ENCODE results near the gene TNFRSF4.
"Not testable (repeated sequence)": the region's sequence is repeated elsewhere in the genome, so short reads cannot be mapped to it uniquely, and the experiment has no call there.

TNFRSF4 gene

GRCh38 chr1:1202831-1203560, 11.0 kb downstream of the TNFRSF4 start:
- no peak for DNase-seq (ENCODE audit: low read depth in 2 of 2)

DNA sequence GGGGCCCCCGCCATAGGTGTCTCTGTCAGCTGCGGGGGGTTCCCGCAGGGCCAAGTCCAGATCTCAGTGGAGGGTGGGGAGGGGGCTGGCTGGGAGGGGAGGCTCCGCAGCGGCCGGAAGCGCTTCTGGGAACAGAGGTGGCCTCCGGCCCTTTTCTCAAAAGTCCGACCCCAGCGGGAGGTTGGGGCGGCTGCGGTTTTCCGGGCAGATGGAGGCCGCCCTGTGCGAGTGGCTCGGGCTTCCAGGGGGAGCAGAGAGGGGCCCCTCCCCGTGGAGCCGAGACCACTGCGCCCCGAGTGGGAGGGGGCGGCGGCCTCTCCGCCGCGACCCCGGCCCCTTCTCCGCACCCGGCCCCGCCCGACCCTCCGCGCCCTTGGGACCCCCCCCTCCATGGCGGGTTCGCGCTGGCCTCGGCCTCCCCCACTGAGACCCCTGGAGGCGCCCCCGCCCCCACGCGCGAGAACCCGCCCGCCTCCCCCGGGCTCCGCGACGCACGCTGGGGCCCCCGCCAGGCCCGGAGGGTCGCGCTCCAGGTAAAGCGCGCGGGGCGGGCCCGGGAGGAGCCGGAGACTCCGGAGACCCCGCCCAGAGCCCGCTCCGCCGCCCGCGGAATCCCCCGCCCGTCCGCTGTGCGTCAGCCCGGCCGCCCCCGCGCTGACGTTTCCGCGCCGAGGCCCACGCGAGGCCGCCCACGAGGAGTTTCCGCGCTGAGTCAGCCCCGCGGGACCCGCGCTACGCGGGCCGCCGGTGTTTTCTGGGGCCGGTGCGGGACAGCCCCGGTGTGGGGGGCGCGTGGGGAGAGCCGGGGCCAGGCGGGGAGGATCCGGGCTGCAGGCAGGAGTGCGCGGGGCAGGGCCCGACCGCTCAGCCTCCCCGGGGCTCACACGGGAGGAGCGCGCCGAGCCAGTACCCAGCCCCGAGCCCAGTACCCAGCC, 12.8 kb downstream of the TNFRSF4 start:
- no peak for DNase-seq (ENCODE audit: low read depth in 2 of 2)

- no peak for DNase-seq (ENCODE audit: low read depth in 2 of 2)
Measured at GRCh38 chr1:1199961-1200875, 13.7 kb downstream of the TNFRSF4 start.

DNA sequence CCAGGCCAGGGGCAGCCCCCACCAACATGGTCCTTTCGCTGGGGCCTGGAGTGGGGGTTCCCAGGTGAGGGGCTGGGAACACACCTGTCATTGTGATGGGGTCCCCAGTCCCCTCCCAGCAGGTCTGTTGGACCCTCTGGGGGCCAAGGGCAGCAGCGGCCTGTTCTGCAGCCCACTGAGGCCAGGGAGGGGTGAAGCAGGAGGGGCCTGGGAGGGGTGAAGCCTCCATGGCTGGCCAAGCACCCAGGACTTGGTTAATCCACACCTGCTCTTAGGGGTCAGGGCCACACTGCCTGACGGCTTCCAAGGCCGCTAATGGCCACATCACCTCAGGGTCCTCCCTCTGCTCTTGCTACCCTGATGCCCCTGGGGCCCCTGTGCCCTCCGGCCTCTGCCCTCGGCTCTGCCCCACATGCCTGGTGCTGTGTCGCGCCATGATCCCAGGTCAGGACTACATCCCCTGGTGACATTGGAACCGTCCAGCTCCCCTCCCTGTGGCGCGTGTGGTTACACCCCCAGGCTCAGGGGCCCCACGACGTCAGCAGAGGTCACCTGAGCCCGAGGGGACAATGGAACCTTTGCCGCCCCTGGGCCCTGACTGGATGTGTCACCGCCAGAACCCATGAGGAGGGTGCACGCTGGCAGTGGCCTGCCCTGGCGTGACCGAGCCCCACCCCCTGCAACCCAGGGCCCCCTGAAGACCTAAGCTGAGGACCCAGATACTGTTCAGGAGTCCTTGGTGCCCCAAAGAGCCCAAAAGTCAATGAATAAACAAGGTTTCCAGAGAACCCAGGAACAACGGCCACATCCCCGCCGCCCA, 14.6 kb downstream of the TNFRSF4 start:
- DNase-seq (ENCODE audit: low read depth in 2 of 2), result no peak

GRCh38 chr1:1198423-1199140, 15.4 kb downstream of the TNFRSF4 start:
- no peak for DNase-seq (ENCODE audit: low read depth in 2 of 2)

DNA sequence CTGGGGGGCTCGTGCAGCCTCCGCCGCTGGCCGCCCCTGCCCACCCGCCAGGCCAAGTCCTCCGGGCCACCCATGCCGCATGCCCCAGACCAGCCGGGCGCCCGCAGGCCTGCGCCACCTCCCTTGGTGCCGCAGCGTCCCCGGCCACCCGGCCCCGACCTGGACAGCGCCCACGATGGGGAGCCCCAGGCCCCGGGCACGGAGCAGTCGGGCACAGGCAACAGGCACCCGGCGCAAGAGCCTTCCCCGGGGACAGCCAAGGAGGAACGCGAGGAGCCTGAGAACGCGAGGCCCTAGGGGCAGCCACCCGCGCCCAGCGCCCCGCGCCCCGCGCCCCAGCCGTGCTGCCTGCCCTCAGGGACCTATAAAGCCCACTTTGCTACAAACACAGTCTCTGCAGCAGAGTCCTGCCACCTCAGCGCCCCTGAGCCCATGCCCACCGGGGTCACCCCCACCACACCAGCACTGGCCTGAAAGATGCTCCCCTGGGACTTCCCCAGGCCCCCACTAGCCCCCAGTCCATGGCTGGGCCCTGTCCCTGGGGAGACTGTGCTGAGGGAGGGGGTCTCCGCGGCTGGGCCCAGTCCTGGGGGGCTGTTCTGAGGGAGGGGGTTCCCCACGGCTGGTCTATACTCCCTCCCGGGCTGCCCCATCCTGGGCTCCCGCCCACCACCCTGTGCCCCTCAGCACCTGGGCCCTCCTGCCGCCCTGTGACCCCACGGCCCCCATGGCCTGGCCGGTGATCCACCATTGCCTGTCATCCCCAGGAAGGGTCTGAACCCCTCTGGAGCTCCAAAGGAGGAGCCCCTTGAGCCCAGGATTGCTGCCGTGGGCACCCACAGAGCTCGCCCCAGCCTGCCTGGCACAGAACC, 16.2 kb downstream of the TNFRSF4 start:
- no peak for DNase-seq (ENCODE audit: low read depth in 2 of 2)

GRCh38 chr1:1197188-1197500, 16.8 kb downstream of the TNFRSF4 start:
- DNase-seq (ENCODE audit: low read depth in 2 of 2), result no peak

DNA sequence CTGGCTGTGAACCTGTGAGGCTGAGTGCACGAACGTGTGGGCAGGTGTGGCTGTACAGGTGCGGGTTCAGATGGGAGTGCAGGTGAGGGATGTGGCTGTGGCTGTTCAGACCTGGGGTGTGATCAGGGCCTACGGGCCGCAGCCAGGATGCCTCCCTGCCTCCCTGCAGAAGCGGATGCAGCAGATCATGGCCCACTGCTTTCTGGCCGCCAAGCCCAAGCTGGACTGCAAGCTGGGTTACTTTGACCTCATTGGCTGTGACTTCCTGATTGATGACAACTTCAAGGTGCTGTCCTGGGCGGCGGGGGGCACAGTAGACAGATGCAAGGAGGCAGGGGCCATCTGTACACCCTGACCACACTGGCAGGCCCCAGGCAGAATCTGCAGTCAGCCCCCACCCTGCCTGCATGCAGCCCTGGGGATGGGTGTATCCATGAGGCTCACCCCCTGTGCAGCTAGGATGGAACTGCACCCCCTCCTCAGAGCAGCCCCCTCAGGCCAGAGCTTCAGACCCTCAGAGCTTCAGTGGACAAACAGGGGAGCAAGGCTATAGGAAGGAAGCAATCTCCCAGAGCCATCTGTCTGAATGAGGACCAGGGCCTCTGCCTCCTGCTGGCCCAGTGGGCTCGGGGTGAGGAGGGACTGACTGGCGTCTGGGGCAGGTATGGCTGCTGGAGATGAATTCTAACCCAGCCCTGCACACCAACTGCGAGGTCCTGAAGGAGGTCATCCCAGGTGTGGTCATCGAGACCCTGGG, 17.3 kb downstream of the TNFRSF4 start:
- DNase-seq (ENCODE audit: low read depth in 2 of 2), result no peak

DNA sequence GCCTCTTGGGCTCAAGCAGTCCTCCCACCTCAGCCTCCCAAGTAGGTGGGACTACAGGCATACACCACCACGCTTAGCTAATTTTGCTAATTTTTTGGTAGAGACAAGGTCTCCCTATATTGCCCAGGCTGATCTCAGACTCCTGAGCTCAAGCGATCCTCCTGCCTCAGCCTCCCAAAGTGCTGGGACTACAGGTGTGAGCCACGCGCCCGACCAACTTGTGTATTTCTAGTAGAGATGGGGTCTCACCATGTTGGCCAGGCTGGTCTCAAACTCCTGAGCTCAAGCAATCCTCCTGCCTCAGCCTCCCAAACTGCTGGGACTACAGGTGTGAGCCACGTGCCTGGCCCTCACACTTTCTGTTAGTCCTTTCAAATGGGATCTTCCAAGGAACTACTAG, 18.2 kb downstream of the TNFRSF4 start:
- not testable (repeated sequence) for DNase-seq (ENCODE audit: low read depth in 2 of 2)

DNA sequence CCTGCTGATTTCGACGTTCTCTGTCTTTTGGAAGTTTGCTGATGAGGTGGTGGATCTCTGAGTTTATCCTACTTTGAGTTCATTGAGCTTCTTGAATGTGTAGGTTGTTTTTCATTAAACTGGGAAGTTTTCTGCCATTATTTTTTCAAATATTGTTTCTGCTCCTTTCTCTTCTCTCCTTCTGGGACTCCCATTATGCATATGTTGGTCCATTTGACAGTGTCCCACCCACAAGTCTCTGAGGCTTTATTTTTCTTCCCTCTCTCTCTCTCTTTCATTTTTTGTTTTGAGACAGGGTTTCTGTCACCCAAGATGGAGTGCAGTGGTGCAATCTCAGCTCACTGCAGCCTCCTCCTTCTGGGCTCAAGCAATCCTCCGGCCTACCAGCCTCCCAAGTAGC, 19.2 kb downstream of the TNFRSF4 start:
- DNase-seq (ENCODE audit: low read depth in 2 of 2), result no peak

DNA sequence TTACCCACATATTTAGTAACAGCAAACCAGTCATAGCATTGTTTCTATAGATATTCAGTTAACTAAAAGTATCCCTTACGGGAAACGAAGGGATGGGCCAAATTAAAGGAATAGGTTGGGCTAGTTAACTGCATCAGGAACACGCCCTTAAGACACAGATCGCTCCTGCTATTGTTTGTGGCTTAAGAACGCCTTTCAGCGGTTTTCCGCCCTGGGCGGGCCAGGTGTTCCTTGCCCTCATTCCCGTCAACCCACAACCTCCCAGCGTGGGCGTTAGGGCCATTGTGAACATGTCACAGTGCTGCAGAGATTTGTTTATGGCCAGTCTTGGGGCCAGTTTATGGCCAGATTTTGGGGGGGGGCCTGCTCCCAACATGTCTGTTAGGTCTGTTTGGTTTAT, 22.2 kb downstream of the TNFRSF4 start:
- DNase-seq (ENCODE audit: low read depth in 2 of 2), result no peak

DNA sequence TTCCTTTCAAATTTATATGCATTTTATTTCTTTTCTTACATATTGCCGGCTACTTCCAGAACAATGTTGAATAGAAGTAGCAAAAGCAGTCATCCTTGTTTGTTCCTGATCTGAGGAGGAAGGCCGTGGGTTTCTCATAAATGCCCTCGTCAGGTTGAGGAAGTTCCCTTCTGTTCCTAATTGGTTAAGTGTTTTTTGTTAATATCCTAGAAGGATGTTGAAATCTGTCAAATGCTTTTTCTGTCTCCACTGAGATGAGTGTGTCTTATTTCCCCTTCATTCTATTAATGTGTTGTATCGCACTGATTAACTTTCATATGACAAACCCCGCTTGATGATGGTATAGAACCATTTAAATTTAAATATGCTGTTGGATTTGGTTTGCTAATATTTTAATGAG, 24.8 kb downstream of the TNFRSF4 start:
- no peak for DNase-seq (ENCODE audit: low read depth in 2 of 2)

GRCh38 chr1:1187938-1188337, 26.0 kb downstream of the TNFRSF4 start:
- DNase-seq (ENCODE audit: low read depth in 2 of 2), result no peak

DNA sequence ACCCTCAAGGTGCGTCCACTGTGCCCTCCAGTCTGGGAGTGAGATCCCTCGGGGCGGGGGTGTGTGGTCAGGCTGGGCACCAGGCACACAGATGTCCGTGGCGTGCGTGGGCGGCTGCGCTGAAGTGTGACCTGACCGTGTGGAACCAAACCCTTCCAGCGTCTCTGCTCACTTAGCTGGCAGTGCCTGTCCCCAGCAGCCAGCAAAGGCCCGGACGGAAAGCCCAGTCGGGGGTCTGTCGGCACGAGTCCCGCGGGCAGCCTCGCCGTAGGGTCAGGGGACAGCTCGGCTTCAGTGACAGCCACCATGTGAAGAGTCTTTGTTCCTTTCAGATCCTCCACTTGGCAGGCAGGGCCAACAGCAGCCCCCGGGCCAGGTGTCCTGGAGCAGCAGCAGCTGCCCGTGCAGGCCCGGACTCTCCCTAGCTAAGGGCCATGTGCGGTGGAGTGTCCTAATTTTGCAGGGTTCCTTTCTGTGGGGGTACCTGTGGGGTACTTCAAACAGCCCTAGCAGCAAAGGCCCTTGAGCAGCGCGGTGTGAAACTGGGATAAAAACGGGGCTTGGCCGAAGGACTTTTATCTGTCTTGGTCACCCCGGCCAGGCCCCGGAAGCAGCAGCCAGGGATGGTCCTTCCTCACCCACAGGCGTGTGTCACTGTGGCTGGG, 28.7 kb downstream of the TNFRSF4 start:
- no peak for DNase-seq (ENCODE audit: low read depth in 2 of 2)

- no peak for DNase-seq (ENCODE audit: low read depth in 2 of 2)
Measured at GRCh38 chr1:1183833-1184775, 29.8 kb downstream of the TNFRSF4 start.

- DNase-seq (ENCODE audit: low read depth in 2 of 2), result no peak
Measured at GRCh38 chr1:1183221-1183747, 30.7 kb downstream of the TNFRSF4 start.

All from fibroblast of skin of left biceps (primary cell).